Activated T-cell treated with anti-CD3 and anti-CD28 coated beads for 1 hour (primary cell): ENCODE measurements around the gene SARM1.
"Not testable (repeated sequence)": the region's sequence is repeated elsewhere in the genome, so short reads cannot be mapped to it uniquely, and the experiment has no call there.

Source experiments
- DNase-seq: peaks from one replicate; pipeline ENCODE4 v3.0.0-alpha.2; 2020; ENCODE audit warnings: low read depth

Gene SARM1

DNA sequence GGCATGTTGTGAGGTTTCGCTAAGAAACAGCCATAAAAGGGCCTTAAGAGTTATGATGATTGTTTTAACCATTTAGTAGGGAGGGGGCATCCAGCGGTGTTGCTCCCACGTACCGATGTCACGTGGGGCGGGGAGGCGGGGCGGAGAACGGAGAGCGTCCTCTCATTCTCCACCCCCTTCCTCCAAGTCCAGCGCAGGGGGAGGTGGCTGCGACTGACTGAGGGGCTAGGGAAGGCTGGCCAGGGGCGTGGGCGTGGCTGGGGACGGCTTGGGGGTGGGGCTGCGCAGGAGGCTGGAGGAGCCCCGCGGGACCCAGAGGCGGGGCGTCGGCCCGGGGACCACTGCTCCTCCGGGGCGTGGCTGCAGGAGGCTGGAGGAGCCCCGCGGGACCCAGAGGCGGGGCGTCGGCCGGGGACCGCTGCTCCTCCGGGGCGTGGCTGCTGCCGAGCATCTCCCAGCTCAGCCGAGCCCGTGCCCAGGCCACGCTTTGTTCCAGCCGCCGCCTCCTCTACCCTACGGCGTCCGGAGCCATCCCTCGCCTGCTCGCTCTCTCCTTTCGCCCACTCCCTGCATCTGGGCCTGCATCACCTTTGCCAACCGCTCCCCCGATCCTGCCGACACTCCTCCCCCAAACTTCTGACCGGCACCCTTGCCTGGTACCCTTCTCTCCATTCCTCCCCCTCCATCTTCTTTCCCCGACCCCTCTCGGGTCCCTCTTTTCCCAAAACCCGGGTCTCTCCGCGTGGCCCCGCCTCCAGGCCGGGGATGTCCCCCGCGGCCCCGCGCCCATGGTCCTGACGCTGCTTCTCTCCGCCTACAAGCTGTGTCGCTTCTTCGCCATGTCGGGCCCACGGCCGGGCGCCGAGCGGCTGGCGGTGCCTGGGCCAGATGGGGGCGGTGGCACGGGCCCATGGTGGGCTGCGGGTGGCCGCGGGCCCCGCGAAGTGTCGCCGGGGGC, at the start of gene SARM1:
SARM1 (plus strand) TSS at position 450 of the 958 bp plus-strand sequence; CDS start at position 789, 339 bp downstream.
- DNase-seq = peak; percentile 72

DNA sequence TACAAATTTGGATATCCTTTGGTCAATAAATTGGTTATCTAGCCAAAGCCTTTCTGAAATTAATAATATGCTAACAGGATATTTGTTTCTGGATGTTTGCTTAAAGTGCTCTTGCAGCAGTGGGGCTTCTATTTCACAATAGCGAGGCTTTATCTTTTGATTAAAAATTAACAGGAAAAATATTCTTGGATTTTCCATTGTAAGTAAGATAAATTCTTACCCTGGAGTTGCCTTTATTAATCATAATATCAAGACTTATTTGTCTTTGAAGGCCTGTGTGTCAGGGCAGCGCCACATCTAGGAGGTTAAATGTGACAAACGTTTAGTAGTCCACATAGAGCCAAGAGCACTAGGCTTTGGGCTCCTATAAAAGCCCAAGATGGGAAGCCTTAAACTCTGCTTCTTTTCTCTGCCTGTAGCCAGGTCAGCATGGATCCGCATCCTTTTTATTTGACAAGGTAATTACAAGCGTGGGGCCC, 47.2 kb upstream of the SARM1 start:
- DNase-seq = no peak

DNA sequence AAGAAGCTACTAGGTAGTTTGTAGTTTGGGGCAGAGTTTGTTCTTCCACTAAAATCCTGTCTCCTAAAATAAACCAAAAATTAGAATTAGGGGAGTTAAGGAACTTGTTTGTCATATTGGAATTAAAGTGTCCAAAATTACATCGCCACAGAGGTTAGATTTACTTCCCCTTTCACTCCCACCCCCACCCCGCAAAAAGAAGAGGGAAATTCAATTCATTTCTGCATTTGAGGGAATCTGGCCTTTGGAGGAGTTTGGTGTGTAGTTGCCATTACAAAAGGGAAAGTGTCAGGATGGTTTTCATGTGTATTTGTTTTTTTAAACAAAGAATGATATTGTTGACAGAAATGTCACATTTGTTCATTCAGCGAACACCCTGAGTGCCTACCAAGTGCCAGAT, 46.7 kb upstream of the SARM1 start:
- DNase-seq = no peak

DNA sequence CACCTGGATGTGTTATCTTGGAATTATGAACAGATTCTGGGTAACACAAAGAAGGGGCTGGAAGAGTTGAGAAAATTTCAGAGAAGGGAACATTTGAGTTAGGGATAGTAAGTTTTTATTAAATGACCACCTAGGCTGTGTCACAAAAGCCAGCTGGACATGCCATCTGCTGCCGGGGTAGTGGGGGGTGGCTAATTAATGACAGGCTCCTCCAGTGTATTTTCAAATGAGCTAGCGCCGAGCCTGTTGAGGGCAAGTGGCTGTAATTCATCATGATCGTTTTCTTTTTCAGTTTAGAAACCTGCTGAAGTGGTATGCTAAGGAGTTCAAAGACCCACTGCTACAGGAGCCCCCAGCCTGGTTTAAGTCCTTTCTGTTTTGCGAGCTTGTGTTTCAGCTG, 46.3 kb upstream of the SARM1 start:
- no peak for DNase-seq

DNA sequence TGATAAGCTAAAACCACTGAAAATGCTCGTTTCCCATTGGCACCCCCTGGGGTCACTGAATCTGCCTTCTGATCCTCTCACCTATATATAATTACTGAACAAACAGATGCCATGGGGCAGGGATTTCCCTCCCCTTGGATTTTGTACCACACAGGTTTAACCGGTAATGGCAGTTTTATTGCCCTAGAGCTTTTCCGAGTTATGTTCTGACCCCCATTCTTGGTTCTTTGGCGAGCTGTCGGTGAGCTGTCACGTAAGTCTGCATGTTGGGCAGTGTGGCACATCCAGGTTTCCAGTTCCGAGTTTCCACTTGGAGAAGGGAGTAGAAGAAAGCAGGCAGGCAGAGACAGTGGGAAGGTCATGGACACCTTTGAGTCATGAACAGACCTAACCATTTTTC, 45.4 kb upstream of the SARM1 start:
- DNase-seq = no peak

DNA sequence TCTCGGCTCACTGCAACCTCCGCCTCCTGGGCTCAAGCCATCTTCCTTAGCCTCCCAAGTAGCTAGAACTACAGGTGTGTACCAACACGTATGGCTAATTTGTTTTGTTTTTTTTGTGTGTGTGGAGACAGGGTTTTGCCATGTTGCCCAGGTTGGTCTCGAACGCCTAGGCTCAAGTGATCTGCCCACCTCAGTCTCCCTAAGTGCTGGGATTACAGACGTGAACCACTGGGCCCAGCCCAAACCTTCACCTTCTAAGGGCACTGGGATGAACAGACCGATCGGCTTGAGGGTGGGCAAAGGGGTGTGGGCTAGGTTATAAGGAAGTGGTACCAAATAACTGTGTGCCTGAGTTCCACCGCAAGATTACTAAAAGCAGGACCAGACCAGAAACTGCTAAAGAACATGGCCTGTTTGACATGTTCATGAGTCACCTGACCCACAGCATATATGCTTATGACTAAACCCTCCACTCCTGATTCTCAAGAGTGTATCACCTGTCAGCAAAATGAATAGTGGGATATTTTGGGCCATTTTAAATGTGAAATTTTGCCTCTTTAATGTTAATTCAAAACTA, 44.4 kb upstream of the SARM1 start:
- DNase-seq = no peak

DNA sequence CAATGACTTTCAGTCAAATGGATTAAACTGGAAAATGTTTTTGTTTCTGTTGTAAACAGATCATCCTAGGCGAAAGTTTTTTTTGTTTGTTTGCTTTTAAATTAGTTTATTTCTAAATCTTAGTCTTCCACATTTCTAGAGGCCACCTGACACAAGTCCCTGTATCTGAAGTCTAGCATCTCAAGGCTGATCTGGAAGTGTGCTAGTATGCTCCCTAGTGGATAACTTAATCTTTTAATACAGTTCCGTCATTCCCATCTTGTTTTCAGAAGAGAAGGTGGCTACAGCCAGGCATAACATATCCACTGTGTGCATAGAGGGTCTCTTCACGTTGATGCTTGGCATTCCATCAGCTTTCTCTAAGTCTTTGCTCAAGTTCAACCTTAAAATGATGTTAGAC, 43.8 kb upstream of the SARM1 start:
- DNase-seq = no peak

DNA sequence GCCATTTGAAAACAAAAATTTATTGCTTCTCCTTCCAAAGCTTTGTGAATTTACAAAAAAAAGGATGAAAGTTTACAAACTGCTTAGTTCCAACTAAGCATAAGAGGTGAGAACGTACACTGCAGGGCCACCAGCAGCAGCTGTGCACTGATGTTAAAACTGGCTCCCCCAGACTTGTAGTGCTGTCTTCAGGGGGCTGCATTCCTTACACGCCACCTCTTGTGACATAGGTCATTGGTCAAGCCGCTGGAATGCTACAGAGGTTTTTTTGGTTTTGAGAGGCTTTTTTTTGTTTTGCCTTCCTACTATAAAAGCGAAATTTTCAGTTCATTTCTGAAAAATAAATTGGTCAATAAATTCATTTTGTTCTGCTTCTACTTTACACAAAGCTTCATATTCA, 43.2 kb upstream of the SARM1 start:
- no peak for DNase-seq

DNA sequence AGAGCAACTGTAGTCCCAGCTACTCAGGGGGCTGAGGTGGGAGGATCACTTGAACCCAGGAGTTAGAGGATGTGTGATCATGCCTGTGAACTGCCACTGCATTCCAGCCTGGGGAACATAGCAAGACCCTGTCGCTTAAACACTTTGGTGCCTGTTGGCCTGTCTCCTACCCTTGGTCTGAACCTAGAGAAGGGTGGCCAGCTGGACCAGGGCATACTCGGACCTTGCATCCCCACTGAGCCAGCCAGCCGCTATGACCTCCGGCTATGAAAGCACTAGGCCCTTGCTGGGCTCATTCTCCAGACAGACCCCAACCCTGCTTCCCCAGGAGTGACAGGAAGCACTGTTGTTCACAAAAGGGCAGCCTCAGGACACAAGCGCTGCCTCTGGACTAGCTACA, 40.8 kb upstream of the SARM1 start:
- DNase-seq = no peak

DNA sequence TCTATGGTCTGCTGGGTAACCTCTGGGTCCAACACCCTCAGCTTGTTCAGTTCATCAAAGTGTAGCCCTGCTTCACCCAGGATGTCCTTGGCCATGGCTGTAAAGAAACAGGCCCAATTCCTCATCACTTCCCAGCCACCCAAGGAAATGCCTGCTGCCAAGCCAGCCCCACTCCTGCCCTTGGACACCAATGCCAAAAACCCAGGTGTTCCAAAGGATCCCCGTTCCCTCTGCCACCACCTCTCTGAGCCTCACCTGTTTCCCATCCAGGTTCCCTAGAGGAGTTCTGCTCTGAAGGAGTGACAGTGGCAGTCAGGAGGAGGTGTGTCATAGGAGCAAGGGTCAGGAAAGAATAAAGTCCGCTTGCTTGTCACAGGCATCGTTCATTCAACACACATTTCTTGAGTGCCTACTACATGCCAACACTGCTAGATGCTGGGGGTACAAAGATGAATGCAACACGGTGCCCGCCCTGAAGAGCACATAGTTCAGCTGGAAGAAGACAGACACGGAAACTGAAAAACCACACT, 39.5 kb upstream of the SARM1 start:
- no peak for DNase-seq

DNA sequence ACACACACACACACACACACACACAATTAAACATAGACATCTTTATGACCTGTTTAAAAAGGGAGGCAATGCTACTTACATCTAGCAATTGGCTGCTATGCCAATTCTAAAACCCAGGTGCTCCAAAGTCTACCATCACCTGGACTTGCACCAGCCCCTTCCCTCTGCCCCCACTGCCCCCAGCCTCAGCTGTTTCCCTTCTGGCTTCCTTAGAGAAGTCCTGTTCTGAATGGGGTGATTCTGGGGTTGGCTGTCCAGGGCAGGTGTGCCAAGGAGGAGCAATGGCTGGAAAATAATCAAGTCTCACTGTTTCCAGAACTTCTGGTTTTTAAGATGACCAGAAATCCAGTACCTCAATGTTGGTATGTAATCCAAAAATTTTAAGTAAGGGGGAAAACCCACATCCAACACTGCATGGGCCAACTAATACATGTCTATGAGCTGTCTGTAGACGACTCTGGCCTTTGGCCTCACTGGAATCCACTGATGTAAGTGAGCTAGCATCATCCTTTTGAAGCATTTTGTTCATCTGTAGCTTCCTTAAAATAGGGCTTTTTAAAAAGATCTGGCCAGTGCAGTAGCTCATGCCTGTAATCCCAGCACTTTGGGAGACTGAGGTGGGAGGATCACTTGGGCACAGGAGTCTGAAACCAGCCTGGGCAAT, 38.3 kb upstream of the SARM1 start:
- no peak for DNase-seq

DNA sequence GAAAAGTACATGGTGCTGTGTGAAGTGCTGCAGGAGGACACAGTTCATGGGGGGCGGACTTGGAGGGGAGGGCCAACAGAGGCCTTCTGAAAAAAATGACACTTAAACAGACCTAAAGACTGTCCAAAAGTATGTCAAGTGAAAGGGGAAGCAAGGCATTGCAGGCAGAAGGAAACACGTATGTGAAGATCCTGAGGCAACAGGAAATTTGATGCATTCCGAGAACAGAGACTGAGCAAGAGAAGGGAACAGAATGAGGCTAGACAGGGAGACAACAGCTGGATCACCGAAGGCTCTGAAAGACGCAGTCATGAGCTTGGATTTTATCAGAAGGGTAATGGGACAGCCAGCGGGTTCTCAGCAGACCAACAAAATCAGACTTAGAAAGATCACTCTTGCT, 37.3 kb upstream of the SARM1 start:
- DNase-seq = no peak

DNA sequence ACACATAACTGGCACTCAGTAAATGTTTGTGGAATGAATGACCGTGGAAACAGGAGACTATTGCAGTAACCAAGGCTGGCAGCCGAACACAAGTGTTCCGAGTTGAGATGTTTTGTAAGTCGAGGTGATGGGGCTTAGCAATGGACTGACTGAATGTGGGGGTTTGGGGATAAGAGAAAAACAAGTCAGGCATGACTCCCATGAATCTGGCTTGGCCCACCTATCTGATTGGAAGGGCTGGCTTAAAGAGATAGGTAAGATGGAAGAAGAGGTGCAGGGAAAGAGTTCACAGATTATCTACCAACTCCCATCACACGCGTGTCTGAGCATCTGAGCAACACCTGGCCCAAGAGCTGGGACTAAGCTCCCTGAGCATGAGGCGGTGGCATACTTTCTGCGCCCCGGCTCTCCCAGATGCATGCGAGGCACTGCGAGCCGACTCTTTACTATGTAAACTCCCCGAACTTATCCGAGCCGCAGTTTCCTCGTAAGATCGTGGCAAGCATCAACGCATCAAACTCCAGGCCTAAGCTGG, 36.8 kb upstream of the SARM1 start:
- no peak for DNase-seq

DNA sequence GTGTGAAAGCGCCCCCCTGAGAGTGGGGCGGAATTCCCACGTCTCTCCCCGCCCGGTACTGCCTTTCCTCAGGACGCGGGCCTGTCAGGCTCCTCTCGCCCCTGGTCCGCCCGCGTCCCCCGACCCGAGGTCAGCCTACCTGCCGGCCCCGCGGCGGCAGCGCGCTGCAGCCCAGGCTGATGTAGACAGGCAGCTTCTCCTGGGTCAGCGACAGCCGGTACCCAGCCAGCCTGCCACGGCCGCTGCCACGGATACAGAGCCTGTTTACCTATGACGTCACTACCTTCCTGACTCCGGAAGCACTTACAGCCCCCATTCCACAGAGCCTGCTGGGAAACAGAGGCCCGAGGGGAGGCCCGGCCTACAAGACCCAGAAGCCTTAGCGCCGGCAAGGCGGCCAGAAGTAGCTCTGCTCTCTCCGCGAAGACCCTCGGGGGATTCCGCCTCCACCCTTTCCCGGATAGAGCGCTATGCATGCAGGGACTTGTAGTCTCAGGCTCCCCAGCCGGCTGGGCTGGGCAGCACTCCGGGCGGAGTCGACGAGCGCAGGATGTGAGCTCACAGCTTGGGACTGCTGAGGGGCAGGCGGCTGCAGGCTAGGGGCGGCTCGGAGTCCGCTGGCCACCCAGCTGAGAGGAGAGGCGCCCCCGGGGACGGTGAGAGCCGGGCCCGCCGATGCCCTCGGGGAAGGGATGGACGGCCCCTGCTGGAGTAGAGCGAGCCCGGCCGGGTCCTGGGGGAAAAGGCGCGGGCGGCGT, 36.1 kb upstream of the SARM1 start, which contains the start of the genes IFT20 and TNFAIP1:
IFT20 (minus strand) TSS at position 272 of the 758 bp plus-strand sequence. CDS start 3,487 bp downstream, outside the sequence.
TNFAIP1 (plus strand) TSS at position 561 of the 758 bp plus-strand sequence. CDS start 3,761 bp downstream, outside the sequence.
- peak; percentile 92 for DNase-seq

DNA sequence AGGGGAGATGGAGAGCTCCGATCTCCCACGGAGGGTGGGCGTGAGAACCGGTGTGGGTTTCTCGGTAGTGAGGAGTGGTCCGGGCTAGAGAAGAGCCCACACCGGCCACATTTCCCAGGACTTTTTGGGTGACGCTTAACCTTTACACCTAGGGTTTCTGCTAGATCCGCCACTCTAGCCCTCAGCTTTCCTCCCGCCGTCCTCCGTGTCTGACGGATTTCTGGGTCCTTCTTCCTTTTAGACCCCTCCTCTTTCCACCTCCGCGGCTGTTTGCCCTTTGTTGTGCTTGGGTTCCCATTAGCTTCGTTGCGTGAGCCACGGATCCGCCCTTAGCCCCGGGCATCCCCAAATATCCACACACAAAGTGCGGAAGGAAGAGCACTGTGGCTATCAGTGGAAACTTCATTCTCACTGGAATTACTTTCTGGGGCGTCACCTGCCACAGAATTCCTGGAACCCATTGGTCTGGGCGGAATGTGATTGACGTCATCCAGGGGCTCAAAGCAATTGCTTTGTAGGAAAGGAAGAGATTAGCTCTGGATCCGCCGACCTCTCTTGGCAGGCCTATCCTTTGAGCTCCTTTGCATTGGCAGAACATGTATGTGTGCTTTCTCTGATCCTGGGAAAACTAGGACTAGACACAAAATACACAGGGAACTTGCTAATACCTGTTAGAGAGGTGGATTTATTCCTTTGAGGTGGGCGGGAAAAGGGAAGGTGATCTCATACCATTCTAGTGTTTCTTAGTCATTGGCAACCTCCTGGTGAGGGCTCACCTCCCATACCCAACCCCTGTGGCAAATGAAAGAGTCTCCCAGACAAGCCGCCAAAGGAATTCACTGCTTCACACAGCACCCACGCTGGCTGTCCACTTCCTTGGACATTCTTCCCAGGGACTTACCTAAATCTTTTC, 35.3 kb upstream of the SARM1 start:
- DNase-seq = no peak

DNA sequence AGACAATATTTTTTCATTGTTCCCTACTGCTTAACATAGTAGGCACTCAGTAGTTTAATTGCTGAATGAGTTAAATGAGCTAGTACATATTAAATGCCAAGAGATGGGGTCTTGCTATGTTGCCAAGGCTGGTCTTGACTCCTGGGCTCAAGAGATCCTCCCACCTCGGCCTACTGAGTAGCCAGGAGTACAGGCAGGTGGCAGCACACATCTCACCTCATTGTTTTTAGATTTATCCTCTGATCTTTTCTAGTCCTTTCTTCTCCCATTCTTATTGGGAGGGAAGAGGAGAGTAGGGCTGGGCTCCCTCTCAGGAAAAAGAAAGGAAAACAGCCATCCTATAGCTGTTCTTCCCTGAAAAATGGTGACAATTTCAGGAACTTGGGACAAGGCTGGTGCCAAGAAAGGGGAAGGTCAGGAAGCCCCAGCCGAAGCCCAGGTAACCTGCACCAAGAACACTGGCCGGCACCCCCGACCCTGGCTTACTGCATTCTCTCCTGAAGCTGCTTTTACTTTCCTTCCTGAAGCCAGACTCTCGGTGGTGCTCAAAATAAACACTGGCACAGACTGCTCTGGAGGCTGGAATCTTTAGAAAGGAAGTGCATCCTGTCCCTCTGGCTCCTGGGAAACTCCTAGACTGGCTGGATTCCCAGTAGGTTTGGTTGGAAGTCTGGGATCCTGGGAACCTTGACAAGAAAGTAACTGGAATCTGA, 33.3 kb upstream of the SARM1 start:
- DNase-seq = no peak

DNA sequence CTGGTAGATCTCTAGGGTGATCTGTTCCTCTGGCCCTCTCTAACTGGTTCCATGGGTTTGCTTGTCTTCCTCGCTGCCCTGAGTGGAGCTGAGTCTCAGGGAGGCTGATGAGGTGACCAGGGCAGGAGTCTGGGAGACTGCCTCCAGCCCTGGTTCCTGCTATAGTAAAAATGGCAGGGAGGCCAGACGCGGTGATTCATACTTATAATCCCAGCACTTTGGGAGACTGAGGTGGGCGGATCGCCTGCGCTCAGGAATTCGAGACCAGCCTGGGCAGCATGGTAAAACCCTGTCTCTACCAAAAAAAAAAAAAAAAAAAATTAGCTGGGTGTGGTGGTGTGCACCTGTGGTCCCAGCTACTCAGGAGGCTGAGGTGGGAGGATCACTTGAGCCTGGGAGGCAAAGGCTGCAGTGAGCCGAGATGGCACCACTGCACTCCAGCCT, 32.7 kb upstream of the SARM1 start:
- DNase-seq = not testable (repeated sequence)

DNA sequence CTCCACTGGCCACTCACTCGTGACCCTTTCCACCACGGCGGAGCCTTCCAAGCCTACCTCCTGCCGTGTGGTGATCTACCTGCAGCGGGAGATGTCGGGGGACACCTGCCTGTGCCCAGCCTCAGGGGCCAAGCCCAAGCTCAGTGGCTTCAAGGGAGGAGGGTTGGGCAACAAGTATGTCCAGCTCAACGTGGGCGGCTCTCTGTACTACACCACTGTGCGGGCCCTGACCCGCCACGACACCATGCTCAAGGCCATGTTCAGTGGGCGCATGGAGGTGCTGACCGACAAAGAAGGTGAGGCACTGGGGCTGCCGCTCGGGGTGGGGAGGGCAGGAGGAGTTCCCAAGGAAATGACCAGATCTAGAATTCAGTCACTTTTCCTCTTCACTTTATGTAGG, 32.1 kb upstream of the SARM1 start:
- DNase-seq = no peak

DNA sequence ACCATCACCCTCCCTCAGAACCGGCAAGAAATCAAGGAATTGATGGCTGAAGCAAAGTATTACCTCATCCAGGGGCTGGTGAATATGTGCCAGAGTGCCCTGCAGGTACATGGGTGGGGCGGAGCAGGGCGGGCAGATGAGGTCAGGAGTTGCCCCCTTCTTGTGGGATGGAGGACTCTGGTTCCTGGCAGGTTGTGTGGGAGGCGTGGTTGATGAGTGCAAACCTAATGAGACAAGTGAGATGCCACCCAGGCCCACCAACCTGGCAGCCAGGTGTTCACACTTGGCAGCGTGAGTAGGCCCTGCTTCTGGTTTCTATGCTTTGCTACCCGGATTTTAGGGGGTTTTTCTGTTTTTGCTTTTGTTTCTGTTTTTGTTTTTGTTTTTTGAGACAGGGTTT, 31.1 kb upstream of the SARM1 start:
- DNase-seq = no peak
